Midbrain (tissue), 1 donor: Measurements from ENCODE around the gene PES1.
A peak's percentile ranks its signal among the peaks of the same experiment; 100 is the strongest.
"Not testable (repeated sequence)": the region's sequence is repeated elsewhere in the genome, so short reads cannot be mapped to it uniquely, and the experiment has no call there.

Source experiments
- DNase-seq: peaks from one replicate; lab custom pipeline; 2025; lab: John Stamatoyannopoulos, UW

The PES1 gene

GRCh38 chr22:30575859-30576258 lies 15.9 kb downstream of the PES1 start:
- DNase-seq: no peak

- peak; percentile 66 for DNase-seq
These were observed 16.6 kb downstream of the PES1 start for GRCh38 chr22:30574997-30575671.

- DNase-seq: peak; percentile 86
These were observed 17.4 kb downstream of the PES1 start, which contains the start of gene GAL3ST1 for GRCh38 chr22:30574095-30574981. GAL3ST1 (minus strand) TSS chr22:30574665; CDS start chr22:30557392, 17,273 bp downstream.

DNA sequence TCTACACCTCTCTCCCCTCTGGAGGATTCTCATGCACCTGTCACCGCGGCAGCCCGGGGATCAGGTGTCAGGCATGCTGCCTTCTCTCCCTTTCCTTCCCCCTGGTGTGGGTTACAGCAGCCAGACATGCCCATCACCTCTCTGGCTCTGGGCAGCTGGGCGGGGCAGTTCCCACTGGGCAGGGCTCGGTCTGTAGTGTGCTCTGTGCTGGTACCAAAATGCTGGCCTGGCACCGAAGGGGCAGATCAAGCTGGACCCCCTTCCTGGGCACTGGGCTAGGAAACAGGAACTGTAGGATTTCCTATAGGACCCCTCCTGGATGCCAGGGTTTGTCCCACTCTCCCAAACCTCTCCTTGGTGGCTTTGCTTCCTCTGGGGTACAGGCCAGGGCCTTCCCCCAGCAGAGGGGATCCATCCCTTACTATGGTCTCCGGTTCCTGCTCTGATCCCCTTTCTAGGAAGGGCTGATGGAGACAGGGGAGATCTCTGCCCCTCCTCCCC lies 18.1 kb downstream of the PES1 start:
- peak; percentile 28 for DNase-seq

GRCh38 chr22:30572840-30573593 lies 18.7 kb downstream of the PES1 start:
- peak; percentile 52 for DNase-seq

GRCh38 chr22:30572210-30572609 lies 19.5 kb downstream of the PES1 start:
- DNase-seq: no peak

DNA sequence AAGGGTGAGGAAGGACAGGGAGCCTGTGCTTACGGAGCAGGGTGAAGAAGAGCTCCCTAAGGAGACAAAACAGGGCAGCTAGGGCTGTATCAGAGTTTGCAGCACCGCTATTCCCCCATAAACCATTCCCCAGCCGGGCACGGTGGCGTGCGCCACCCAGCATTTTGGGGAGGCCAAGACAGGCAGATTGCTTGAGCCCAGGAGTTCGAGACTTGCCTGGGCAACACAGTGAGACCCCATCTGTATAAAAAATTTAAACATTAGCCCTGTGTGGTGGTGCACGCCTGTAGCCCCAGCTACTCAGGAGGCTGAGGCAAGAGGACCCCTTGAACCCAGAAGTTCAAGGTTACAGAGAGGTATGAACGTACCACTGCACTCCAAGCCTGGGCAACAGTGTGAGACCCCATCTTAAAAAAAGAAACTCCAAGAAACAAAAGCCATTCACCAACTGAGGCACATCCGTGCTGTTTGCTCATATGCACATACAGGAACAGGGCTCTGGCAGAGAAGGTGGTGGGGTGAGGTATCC lies 22.0 kb downstream of the PES1 start:
- no peak for DNase-seq

DNA sequence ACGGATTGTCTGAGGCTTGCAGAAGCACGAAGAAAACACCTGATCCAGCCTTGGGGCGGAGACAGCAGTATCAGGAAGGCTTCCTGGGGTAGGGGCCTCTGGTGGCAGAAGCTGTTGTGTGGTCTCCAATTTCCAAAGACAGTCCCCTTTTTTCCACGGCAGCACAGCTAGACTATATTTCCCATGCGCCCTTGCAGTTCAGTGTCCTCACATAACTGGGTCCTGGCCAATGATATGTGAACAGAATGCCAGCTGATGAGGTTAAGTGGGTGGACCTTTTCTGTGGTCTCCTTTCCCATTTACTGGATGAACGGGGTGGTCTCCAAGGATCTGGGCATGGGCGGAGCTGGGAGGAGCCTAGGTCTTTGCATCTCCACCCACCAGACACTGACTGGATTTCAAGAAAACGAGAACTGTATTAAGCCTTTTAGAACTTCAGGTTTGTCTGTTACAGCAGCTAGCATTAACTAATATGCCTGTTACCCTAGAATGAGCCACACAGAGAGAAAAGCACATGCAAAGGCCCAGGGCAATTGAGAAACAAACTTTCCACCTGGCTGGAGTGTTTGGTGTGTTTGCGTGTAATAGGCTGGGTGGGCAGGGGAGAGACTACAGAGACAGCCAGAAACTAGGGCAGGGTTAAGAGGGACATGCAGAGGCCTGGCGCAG lies 23.4 kb downstream of the PES1 start:
- no peak for DNase-seq

GRCh38 chr22:30567277-30567676 lies 24.4 kb downstream of the PES1 start:
- not testable (repeated sequence) for DNase-seq

DNA sequence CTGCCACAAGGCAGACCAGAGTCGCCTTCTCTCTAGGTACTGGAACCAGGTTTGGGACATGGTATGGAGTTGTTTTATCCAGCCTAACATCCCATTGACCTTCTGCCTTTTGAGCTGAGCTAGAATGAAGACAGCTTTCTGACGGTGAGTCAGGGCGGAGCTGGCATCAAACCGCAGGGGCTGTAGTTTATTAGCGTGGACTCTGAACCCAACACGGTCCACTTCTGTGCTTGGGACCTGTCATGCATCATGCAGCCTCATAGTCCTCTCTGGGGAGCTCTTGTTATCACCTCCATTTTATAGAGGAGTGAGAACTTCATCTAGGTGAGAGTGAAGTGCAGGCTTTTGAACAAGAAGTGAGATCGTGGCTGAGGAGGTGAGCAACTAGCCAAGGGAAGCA lies 25.6 kb downstream of the PES1 start:
- DNase-seq: no peak

- DNase-seq: peak; percentile 10
These were observed 26.4 kb downstream of the PES1 start for GRCh38 chr22:30565341-30565740.

- no peak for DNase-seq
These were observed 27.0 kb downstream of the PES1 start for GRCh38 chr22:30564761-30565119.

DNA sequence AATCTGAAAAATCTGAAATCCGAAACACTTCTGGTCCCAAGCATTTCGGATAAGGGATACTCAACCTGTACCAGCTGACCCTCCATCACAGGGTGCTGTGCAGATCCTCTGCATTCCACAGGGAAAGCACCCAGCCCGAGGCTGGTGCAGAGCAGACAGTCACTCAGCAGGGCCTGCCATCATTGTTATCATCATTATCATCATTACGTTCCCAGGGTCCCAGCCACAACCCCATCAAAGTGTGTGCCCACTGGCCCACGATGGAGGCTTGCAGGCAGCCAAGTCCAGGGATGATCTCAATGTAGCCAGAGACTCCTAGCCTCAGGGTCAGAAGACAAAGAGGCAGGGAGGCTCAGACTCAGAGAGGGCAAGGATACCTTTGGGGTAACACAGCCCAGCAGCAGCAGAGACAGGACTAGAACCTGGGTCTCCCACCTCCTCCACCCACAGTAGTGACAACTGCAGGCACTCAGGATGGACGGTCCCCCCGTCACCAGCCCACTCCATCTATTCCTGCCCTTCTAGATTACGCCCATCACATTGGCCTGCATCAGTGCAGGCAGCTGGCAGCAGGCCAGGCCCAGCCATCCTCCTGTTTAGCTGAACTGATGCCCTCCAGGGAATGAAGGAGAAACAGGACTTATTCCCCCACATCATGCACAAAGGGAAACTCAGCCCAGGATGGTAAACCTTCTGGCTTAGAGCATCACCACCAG lies 27.5 kb downstream of the PES1 start:
- DNase-seq: no peak

DNA sequence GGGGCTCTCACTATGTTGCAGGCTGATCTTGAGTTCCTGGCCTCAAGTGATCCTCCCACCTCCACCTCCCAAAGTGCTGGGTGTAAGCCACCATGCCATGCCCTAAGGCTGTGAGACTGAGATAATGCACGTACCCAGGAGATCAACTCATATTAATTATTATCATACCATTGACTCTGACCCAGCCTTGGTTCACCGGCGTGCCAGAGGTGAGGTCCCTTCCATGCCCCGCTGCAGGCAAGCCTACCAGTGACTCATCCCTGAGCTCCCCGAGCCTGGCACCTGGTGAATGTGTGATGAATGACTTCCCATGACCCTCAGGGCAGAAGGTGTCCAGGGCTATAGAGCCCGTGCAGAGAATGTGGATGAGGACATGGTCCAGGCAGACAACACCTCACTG lies 29.3 kb downstream of the PES1 start:
- DNase-seq: no peak

DNA sequence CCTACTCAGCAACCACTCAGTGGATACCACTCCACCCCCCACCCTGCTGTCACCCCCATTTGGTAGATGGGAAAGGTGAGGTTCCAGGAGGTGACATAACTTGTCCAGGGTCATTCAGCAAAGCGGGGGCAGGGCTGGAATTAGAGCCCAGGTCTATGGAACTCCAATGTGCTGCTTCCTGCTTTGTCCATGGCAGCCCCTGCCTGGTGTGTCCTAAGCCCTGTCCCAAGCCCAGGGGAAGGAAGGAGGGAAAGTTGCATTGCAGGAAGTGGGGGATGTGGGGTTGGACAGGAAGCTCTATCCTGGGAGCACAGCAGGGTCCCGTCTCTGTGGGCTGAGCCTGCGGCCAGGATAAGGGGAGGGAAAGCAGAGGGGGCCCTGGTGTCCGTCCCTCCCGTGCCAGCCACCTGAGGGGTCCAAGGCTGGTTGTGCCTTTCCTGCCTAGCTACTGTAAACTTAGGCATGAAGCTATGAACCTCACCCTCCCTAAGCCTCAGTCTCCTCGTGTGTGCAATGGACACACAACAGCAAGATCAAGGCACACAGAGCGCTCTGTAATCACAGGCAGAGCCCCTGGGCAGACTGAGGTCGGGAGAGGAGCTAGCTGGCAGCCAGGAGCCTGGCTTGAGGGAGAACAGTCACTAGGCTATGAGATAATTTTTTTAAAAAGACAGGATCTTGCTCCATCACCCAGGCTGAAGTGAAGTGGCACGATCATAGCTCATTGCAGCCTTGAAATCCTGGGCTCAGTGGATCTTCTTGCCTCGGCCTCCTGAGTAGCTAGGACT lies 30.1 kb downstream of the PES1 start:
- no peak for DNase-seq

GRCh38 chr22:30560643-30561202 lies 31.0 kb downstream of the PES1 start:
- not testable (repeated sequence) for DNase-seq

DNA sequence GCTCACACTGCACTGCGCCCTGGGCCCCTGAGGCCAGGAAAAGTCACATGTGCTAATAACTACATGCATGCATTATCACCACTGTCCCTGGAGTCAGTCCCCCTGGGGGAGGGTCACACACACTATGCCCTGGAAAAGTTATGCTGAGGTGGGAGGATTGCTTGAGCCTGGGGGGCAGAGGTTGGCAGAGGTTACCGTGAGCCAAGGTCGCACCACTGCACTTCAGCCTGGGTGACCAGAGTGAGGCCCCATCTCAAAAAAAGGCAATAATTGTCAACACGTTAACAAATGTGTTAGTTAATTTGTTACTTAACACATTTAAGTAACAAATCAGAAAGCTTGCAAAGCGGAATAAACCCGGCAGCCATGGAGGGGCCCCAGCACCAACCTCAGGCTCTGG lies 31.8 kb downstream of the PES1 start:
- DNase-seq: no peak

GRCh38 chr22:30557243-30557642 lies 34.5 kb downstream of the PES1 start:
- no peak for DNase-seq

DNA sequence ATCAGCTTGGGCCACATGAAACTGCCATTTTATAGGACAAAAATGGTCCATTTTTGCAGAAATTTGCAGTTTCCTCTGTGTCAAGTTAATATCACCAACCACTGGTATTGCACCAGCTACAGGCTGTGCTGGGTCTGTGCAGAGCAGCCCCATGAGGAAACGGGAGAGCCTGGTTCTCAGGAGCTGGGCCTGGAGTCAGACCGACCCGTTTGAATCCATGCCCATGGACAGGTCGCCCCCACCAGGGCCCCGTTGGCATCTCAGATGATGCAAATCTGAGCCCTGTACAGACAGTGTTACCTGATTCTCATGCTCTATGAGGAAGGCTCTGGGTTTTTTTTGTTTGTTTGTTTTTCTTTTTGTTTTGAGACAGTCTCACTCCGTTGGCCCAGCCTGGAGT lies 35.3 kb downstream of the PES1 start:
- DNase-seq: no peak
